MCF 10A (cell line): ENCODE measurements around the gene USP48. TPM values are rescaled to one million over a fixed set of nuclear protein-coding genes. Genes with fewer than 3 reads are reported as not detected.
"Not testable (repeated sequence)": the region's sequence is repeated elsewhere in the genome, so short reads cannot be mapped to it uniquely, and the experiment has no call there.

Experiments used
- BruUV-seq: library from RNA; stranded (reverse); fragments of 400-500 nt; replicated peaks from 2 replicates; lab custom pipeline; 2021; lab: Mats Ljungman, UMichigan
- CTCF ChIA-PET: fragments of 300-600 bp; sonication (Branson Sonifier 250); formaldehyde crosslinking; extraction: SDS; loops from one replicate; lab custom pipeline; 2021; ENCODE audit warnings: antibody characterized with exemption, inconsistent platforms; lab: Yijun Ruan, JAX
- POLR2A ChIA-PET: fragments of 300-600, 350-650 bp; sonication (Branson Sonifier 250); formaldehyde crosslinking; extraction: SDS; loops from one replicate; lab custom pipeline; 2020; ENCODE audit warnings: antibody characterized with exemption, inconsistent platforms; lab: Yijun Ruan, JAX
- DNase-seq: peaks from one replicate; pipeline ENCODE4 v3.0.0-alpha.2; 2018; ENCODE audit not compliant: unreplicated experiment
- H3K27ac Mint-ChIP-seq: one replicate; pipeline ENCODE4 v1.8.0; 2022; ENCODE audit warnings: mild to moderate bottlenecking, low read depth, mixed read lengths; ENCODE audit not compliant: unreplicated experiment
- H3K27me3 Mint-ChIP-seq: one replicate; pipeline ENCODE4 v1.8.0; 2022; ENCODE audit warnings: mixed read lengths; ENCODE audit not compliant: insufficient read depth, unreplicated experiment
- H3K36me3 Mint-ChIP-seq: one replicate; pipeline ENCODE4 v1.8.0; 2022; ENCODE audit warnings: mild to moderate bottlenecking, moderate library complexity, mixed read lengths; ENCODE audit not compliant: insufficient read depth, unreplicated experiment
- H3K4me1 Mint-ChIP-seq: one replicate; pipeline ENCODE4 v1.8.0; 2022; ENCODE audit warnings: mixed read lengths; ENCODE audit not compliant: insufficient read depth, unreplicated experiment
- H3K4me3 Mint-ChIP-seq: one replicate; pipeline ENCODE4 v1.8.0; 2022; ENCODE audit warnings: mild to moderate bottlenecking, moderate library complexity, mixed read lengths; ENCODE audit not compliant: unreplicated experiment
- H3K9me3 Mint-ChIP-seq: one replicate; pipeline ENCODE4 v1.8.0; 2022; ENCODE audit warnings: mixed read lengths; ENCODE audit not compliant: unreplicated experiment
- intact Hi-C: fragments of 100-400 bp; cut with micrococcal nuclease; formaldehyde crosslinking; loops from 2 replicates; pipeline ENCODE4 v1.14.1; 2022
- total RNA-seq: library from RNA; stranded (reverse); gene quantifications from 2 replicates; pipeline ENCODE4 v1.2.3, GENCODE V29; 2022
- TF ChIP-seq, protein P1 (sequence below): fragments of 200-600 bp; IDR thresholded peaks from one replicate; pipeline ENCODE4 v1.8.0; 2022; ENCODE audit warnings: antibody characterized with exemption, mild to moderate bottlenecking; ENCODE audit not compliant: unreplicated experiment

USP48 gene
- total RNA-seq, 1 experiment from 2014 or later: 64.8 TPM

DNA sequence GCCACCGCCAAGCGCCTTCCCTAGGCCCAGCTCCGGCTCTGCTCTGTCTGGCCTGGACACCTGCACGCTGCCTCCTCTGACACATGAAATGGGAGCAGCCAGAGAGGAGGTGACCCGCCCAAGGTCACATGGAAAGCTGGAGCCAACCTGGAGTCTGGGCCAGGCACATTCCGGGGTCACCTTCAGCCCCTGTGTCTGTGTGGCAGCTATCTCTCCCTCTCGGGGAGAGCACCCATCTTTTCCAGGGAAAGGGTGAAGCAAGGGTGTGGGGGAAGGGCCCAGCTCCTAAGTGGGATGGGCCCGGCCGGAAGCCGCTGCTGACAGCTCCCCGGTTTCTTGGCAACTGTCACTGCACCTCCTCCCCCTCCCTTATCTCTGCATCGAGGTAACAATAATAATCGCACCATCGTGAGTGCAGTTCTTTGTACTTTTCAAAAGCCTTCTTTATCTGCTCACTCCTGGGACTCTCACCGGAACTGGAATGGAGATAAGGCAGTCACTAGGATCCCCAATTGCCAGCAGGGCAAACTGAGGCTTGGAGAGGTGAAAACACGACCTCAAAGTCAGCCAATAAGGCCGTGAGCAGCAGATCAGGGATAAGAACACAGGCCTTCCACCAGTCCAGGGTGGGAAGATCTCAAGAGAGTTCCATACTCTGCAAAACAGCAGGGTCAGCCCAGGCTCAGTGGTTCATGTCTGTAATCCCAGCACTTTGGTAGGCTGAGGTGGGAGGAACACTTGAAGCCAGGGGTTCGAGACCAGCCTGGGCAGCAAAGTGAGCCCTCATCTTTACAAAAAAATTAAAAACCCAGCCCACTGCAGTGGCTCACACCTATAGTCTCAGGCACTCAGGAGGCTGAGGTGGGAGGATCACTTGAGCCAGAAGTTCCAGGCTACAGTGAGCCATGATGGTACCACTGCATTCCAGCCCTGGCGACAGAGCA lies 150.7 kb downstream of the USP48 start:
- intact Hi-C loops: no loop called here
- POLR2A ChIA-PET: interaction anchor here (1.1 kb wide), 1 partner anchor 27 kb away, joined by 4 read pairs; no protein-coding TSS in a partner anchor
- no peaks in the 10 kb centered on the region for H3K27me3 Mint-ChIP-seq
- no TSS peak for BruUV-seq
- no peak overlapping the region for H3K27ac Mint-ChIP-seq
- H3K4me3 Mint-ChIP-seq: no peak overlapping the region
- no peaks in the 10 kb centered on the region for H3K9me3 Mint-ChIP-seq
- H3K4me1 Mint-ChIP-seq: peaks cover 5% of the 10 kb centered on the region
- DNase-seq: no peak
- TF ChIP-seq, protein P1, sequence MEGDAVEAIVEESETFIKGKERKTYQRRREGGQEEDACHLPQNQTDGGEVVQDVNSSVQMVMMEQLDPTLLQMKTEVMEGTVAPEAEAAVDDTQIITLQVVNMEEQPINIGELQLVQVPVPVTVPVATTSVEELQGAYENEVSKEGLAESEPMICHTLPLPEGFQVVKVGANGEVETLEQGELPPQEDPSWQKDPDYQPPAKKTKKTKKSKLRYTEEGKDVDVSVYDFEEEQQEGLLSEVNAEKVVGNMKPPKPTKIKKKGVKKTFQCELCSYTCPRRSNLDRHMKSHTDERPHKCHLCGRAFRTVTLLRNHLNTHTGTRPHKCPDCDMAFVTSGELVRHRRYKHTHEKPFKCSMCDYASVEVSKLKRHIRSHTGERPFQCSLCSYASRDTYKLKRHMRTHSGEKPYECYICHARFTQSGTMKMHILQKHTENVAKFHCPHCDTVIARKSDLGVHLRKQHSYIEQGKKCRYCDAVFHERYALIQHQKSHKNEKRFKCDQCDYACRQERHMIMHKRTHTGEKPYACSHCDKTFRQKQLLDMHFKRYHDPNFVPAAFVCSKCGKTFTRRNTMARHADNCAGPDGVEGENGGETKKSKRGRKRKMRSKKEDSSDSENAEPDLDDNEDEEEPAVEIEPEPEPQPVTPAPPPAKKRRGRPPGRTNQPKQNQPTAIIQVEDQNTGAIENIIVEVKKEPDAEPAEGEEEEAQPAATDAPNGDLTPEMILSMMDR: no peak
- CTCF ChIA-PET: interaction anchor here (0.7 kb wide), 1 partner anchor 12 kb away, joined by 3 read pairs; no protein-coding TSS in a partner anchor
- H3K36me3 Mint-ChIP-seq: no peaks in the 10 kb centered on the region

DNA sequence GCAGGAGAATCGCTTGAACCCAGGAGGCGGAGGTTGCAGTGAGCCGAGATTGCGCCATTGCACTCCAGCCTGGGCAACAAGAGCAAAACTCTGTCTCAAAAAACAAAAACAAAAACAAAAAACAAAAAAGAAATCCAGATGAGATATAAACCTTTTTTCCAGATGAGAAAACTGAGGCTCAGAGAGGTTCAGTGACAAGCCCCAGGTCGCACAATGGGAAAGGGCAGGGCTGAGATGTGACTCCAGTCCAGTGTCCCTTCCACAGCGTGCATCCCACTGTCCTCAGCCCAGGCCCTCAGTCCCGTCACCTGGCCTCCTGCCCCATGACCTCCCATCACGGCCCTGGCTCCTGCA lies 151.4 kb downstream of the USP48 start:
- intact Hi-C loops, DNase-seq, H3K9me3 Mint-ChIP-seq, BruUV-seq, H3K27ac Mint-ChIP-seq, H3K4me3 Mint-ChIP-seq, H3K36me3 Mint-ChIP-seq, CTCF ChIA-PET, H3K27me3 Mint-ChIP-seq, H3K4me1 Mint-ChIP-seq: not testable (repeated sequence)
- POLR2A ChIA-PET: interaction anchor here (1.1 kb wide), 1 partner anchor 28 kb away, joined by 4 read pairs; no protein-coding TSS in a partner anchor

DNA sequence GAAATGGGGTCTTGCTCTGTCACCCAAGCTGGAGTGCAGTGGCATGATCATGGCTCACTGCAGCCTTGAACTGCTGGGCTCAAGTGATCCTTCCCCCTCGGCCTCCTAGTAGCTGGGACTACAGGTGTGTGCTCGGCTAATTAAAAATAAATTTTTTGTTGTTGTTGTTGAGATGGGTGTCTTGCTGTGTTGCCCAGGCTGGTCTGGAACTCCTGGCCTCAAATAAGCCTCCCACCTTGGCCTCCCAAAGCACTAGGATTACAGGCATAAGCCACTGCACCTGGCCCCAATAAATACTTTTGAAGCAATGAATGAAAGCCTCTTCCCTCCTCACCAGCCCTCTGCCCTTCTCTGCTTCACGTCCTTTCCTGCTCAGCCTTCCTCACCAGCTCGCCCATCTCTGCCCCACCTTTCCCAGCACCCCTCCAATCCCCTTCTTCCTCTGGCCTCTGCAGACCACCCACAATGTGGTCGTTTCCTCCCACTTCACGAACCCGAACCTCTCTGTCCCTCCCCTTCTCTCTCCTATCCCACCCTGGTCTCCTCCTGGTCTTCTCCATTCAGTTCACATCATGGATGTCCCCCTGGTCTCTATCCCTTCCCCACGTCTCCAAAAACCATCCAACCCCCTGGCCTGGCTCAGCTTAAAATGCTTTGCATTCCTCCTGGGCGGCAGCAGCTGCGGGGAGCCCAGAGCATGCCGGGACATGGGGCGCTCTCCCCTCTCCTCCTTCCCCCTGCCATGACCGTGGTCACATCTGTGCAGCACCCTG lies 152.2 kb downstream of the USP48 start:
- H3K9me3 Mint-ChIP-seq: no peaks in the 10 kb centered on the region
- peaks cover 5% of the 10 kb centered on the region for H3K4me1 Mint-ChIP-seq
- CTCF ChIA-PET: no interaction called here
- no TSS peak for BruUV-seq
- no peak overlapping the region for H3K27ac Mint-ChIP-seq
- H3K27me3 Mint-ChIP-seq: no peaks in the 10 kb centered on the region
- no peak for DNase-seq
- no peaks in the 10 kb centered on the region for H3K36me3 Mint-ChIP-seq
- POLR2A ChIA-PET: no interaction called here
- H3K4me3 Mint-ChIP-seq: no peak overlapping the region
- TF ChIP-seq, protein P1: no peak
- intact Hi-C loops: no loop called here

GRCh38 chr1:21629971-21630370 lies 153.0 kb downstream of the USP48 start:
- Mint-ChIP-seq H3K4me1 (peaks cover 5% of the 10 kb centered on the region), H3K27me3 (no peaks in the 10 kb centered on the region), H3K36me3 (no peaks in the 10 kb centered on the region), H3K27ac (no peak overlapping the region), H3K4me3 (no peak overlapping the region), H3K9me3 (no peaks in the 10 kb centered on the region)
- ChIA-PET POLR2A (interaction anchor here (0.6 kb wide), 1 partner anchor 451 kb away, joined by 3 read pairs; no protein-coding TSS in a partner anchor), CTCF (no interaction called here)
- intact Hi-C loops: no loop called here
- TF ChIP-seq, protein P1: no peak
- DNase-seq: no peak
- BruUV-seq: no TSS peak
